H1 (cell line): ENCODE data around the gene ACTBL2. TPM values are rescaled to one million over a fixed set of nuclear protein-coding genes. Genes with fewer than 3 reads are reported as not detected.

Source experiments
- CTCF ChIA-PET: fragments of 300-600 bp; sonication (Branson Sonifier 250); formaldehyde crosslinking; loops from one replicate; lab custom pipeline; 2021; ENCODE audit not compliant: partially characterized antibody; lab: Charles Lee
- POLR2A ChIA-PET: fragments of 300-600 bp; sonication (Branson Sonifier 250); formaldehyde crosslinking; loops from one replicate; lab custom pipeline; 2021; ENCODE audit warnings: inconsistent platforms; ENCODE audit not compliant: partially characterized antibody; lab: Charles Lee
- DNase-seq, 2 experiments: peaks; one replicate each; pipeline versions ENCODE4 v3.0.0 to v3.0.0-alpha.2; 2010 to 2022; ENCODE audit warnings: low spot score in 2 of 2, low read depth in 1 of 2, mixed read lengths in 1 of 2
- FAIRE-seq: peaks from 2 replicates; lab custom pipeline; 2011; peaks lifted over from hg19 to GRCh38; lab: Jason Lieb, UNC
- H2AFZ ChIP-seq: 2 replicates; pipeline ENCODE4 v1.8.1; 2012; ENCODE audit warnings: low read length, inconsistent platforms
- H2AK5ac ChIP-seq: 2 replicates; pipeline ENCODE4 v1.6.1; 2013; ENCODE audit warnings: low read depth, low read length
- H2BK120ac ChIP-seq: replicated peaks from 2 replicates; pipeline ENCODE3; 2013; ENCODE audit warnings: low read depth, low read length, inconsistent platforms
- H2BK12ac ChIP-seq: 2 replicates; pipeline ENCODE4 v1.6.1; 2013; ENCODE audit warnings: low read depth, low read length
- H2BK15ac ChIP-seq: 2 replicates; pipeline ENCODE4 v1.6.1; 2013; ENCODE audit warnings: low read length
- H2BK20ac ChIP-seq: 2 replicates; pipeline ENCODE4 v1.6.1; 2013; ENCODE audit warnings: low read length
- H2BK5ac ChIP-seq: 2 replicates; pipeline ENCODE4 v1.6.1; 2013; ENCODE audit warnings: low read depth, low read length
- H3K14ac ChIP-seq: 2 replicates; pipeline ENCODE4 v1.6.1; 2013; ENCODE audit warnings: inconsistent platforms; ENCODE audit not compliant: insufficient read length
- H3K18ac ChIP-seq: 2 replicates; pipeline ENCODE4 v1.6.1; 2013; ENCODE audit warnings: low read length; ENCODE audit errors: extremely low read depth
- H3K23ac ChIP-seq: 2 replicates; pipeline ENCODE4 v1.6.1; 2013; ENCODE audit warnings: inconsistent platforms; ENCODE audit not compliant: insufficient read length
- H3K23me2 ChIP-seq: 2 replicates; pipeline ENCODE4 v1.6.1; 2013; ENCODE audit warnings: low read depth, low read length
- H3K27ac ChIP-seq: 2 replicates; pipeline ENCODE4 v1.6.1; 2011; ENCODE audit warnings: low read depth, low read length, inconsistent platforms
- H3K27me3 ChIP-seq, 4 experiments: replicated peaks in 1 of 4; 1 replicate in 1 of 4; 2 replicates in 3 of 4; pipeline versions ENCODE4 v1.6.1 to v1.8.1; 2011 to 2013; ENCODE audit warnings: low read length in 3 of 4, mild to moderate bottlenecking in 3 of 4, inconsistent platforms in 2 of 4, mixed read lengths in 2 of 4, moderate library complexity in 1 of 4; ENCODE audit not compliant: control insufficient read depth in 3 of 4, insufficient read depth in 3 of 4; ENCODE audit errors: extremely low read depth in 1 of 4
- H3K36me3 ChIP-seq, 4 experiments: 2 replicates each; pipeline versions ENCODE4 v1.6.1 to v1.8.1; 2011 to 2013; ENCODE audit warnings: mild to moderate bottlenecking in 4 of 4, low read length in 3 of 4, moderate library complexity in 2 of 4, control low read depth in 1 of 4, inconsistent platforms in 1 of 4; ENCODE audit not compliant: insufficient read depth in 4 of 4, control insufficient read depth in 2 of 4
- H3K4ac ChIP-seq: replicated peaks from 2 replicates; pipeline ENCODE3; 2013; ENCODE audit warnings: low read length, low read depth, mixed read lengths, inconsistent platforms; ENCODE audit not compliant: insufficient read length
- H3K4me1 ChIP-seq, 4 experiments: replicated peaks in 1 of 4; 1 replicate in 1 of 4; 2 replicates in 3 of 4; pipeline versions ENCODE4 v1.6.1 to v1.8.1; 2011 to 2013; ENCODE audit warnings: low read length in 3 of 4, inconsistent platforms in 2 of 4, mixed read lengths in 1 of 4; ENCODE audit not compliant: insufficient read depth in 4 of 4, control insufficient read depth in 3 of 4
- H3K4me2 ChIP-seq, 2 experiments: 2 replicates each; pipeline versions ENCODE4 v1.6.1 to v1.8.1; 2011 to 2013; ENCODE audit warnings: low read depth in 2 of 2, low read length in 2 of 2, control low read depth in 1 of 2, inconsistent platforms in 1 of 2, mild to moderate bottlenecking in 1 of 2; ENCODE audit not compliant: insufficient read depth in 1 of 2
- H3K4me3 ChIP-seq, 4 experiments: fragments of 200-600, 300-600 bp in 1 of 4; sonication (generic), shearing (Covaris generic), sonication (Bioruptor Twin) in 1 of 4; 2 replicates each; pipeline versions ENCODE4 v1.5.1 to v1.8.1; 2011 to 2016; ENCODE audit warnings: low read length in 4 of 4, low read depth in 3 of 4, control low read depth in 2 of 4, inconsistent platforms in 2 of 4, mild to moderate bottlenecking in 2 of 4, mixed read lengths in 1 of 4, moderate library complexity in 1 of 4; ENCODE audit not compliant: insufficient read depth in 2 of 4; ENCODE audit errors: extremely low read depth in 1 of 4
- H3K56ac ChIP-seq: replicated peaks from 2 replicates; pipeline ENCODE3; 2013; ENCODE audit warnings: low read depth, mild to moderate bottlenecking, mixed read lengths, low read length, inconsistent platforms; ENCODE audit not compliant: insufficient read length
- H3K79me1 ChIP-seq: 2 replicates; pipeline ENCODE4 v1.6.1; 2013; ENCODE audit warnings: low read depth, low read length, control low read depth
- H3K79me2 ChIP-seq, 2 experiments: 2 replicates each; pipeline versions ENCODE4 v1.6.1 to v1.8.1; 2012 to 2013; ENCODE audit warnings: low read length in 2 of 2, mild to moderate bottlenecking in 2 of 2, inconsistent platforms in 1 of 2; ENCODE audit not compliant: insufficient read depth in 2 of 2, control insufficient read depth in 1 of 2
- H3K9ac ChIP-seq, 4 experiments: replicated peaks in 1 of 4; 1 replicate in 1 of 4; 2 replicates in 3 of 4; pipeline versions ENCODE4 v1.6.1 to v1.8.1; 2011 to 2013; ENCODE audit warnings: low read depth in 3 of 4, low read length in 3 of 4, control low read depth in 2 of 4, mild to moderate bottlenecking in 2 of 4, moderate library complexity in 2 of 4, inconsistent platforms in 1 of 4; ENCODE audit errors: extremely low read depth in 1 of 4
- H3K9me3 ChIP-seq, 2 experiments: 2 replicates each; pipeline versions ENCODE4 v1.6.1 to v1.8.1; 2012 to 2013; ENCODE audit warnings: mild to moderate bottlenecking in 2 of 2, moderate library complexity in 2 of 2, control low read depth in 1 of 2, inconsistent platforms in 1 of 2, low read depth in 1 of 2, low read length in 1 of 2, mixed read lengths in 1 of 2; ENCODE audit not compliant: insufficient read depth in 2 of 2
- H4K20me1 ChIP-seq, 2 experiments: replicated peaks in 1 of 2; 2 replicates each; pipeline versions ENCODE3 to v1.8.1; 2011 to 2013; ENCODE audit warnings: inconsistent platforms in 2 of 2, low read length in 2 of 2, mild to moderate bottlenecking in 1 of 2; ENCODE audit not compliant: insufficient read depth in 2 of 2, control insufficient read depth in 1 of 2
- H4K5ac ChIP-seq: 2 replicates; pipeline ENCODE4 v1.6.1; 2013; ENCODE audit warnings: low read length, low read depth, mixed read lengths, inconsistent platforms; ENCODE audit not compliant: insufficient read length
- H4K8ac ChIP-seq: 2 replicates; pipeline ENCODE4 v1.8.0; 2013; ENCODE audit warnings: mild to moderate bottlenecking, moderate library complexity, low read length, inconsistent platforms; ENCODE audit not compliant: insufficient read depth; ENCODE audit errors: extremely low read depth
- H4K91ac ChIP-seq: replicated peaks from 2 replicates; pipeline ENCODE3; 2013; ENCODE audit warnings: low read length, mixed read lengths, inconsistent platforms; ENCODE audit not compliant: insufficient read length
- BCL11A ChIP-seq, 2 experiments: IDR thresholded peaks; one replicate each; pipeline ENCODE4 v1.6.1; 2011; ENCODE audit warnings: low read depth in 2 of 2, low read length in 2 of 2, mild to moderate bottlenecking in 2 of 2
- CBX8 ChIP-seq: fragments of 300-800, 300-1000 bp; sonication (generic); IDR thresholded peaks from 2 replicates; pipeline ENCODE4 v1.7.1; 2016; ENCODE audit warnings: low read depth, low read length, borderline replicate concordance
- CHD2 ChIP-seq: IDR thresholded peaks from 2 replicates; pipeline ENCODE4 v1.6.1; 2012; ENCODE audit warnings: low read length, improper control_type of control experiment
- E2F6 ChIP-seq: IDR thresholded peaks from 2 replicates; pipeline ENCODE4 v1.6.1; 2012; ENCODE audit warnings: inconsistent platforms
- JUN ChIP-seq: IDR thresholded peaks from 2 replicates; pipeline ENCODE4 v1.6.1; 2011; ENCODE audit warnings: low read depth, mild to moderate bottlenecking, improper control_type of control experiment, low read length
- JUND ChIP-seq: IDR thresholded peaks from 2 replicates; pipeline ENCODE4 v1.6.1; 2011; ENCODE audit warnings: mild to moderate bottlenecking, improper control_type of control experiment, low read length
- RAD21 ChIP-seq, 2 experiments: IDR thresholded peaks in 1 of 2; conservative IDR thresholded peaks in 1 of 2; 2 replicates each; pipeline ENCODE4 v1.6.1; 2011; ENCODE audit warnings: low read depth in 2 of 2, low read length in 2 of 2, improper control_type of control experiment in 1 of 2, inconsistent platforms in 1 of 2, mild to moderate bottlenecking in 1 of 2, moderate library complexity in 1 of 2
- WGBS, 2 experiments: shearing (Covaris generic) in 1 of 2; methylation state at CpG; one replicate each; pipeline versions ENCODE4 v1.1.6 to v1.1.7; 2013 to 2015; ENCODE audit warnings: low lambda C conversion rate in 2 of 2, mixed read lengths in 2 of 2, inconsistent platforms in 1 of 2, low coverage in 1 of 2, missing lambda C conversion rate in 1 of 2; ENCODE audit not compliant: insufficient replicate concordance in 2 of 2, insufficient coverage in 1 of 2, insufficient read length in 1 of 2; ENCODE audit errors: extremely low coverage in 1 of 2, missing lambda C conversion rate in 1 of 2; 5-methylcytosine and 5-hydroxymethylcytosine counted together
- polyA plus RNA-seq, 7 experiments: library from polyadenylated mRNA; depleted of rRNA in 3 of 7; stranded (reverse) in 5 of 7; unstranded in 2 of 7; fragments of >200 nt in 5 of 7; fragments of 200-250 nt in 2 of 7; gene quantifications; 1 replicate in 5 of 7; 2 replicates in 1 of 7; 4 replicates in 1 of 7; pipeline versions ENCODE4 v1.2.1 to v1.2.3, GENCODE V29; 2011 to 2013; ENCODE audit warnings: missing spikeins in 2 of 7, mixed read lengths in 2 of 7
- total RNA-seq: library from RNA; stranded (reverse); fragmentation: NEBNext Ultra II Directional; extraction: Animal tissue kit (Norgen Biotek cat#: 25700); gene quantifications from 2 replicates; pipeline ENCODE4 v1.2.1, GENCODE V29; 2021

The ACTBL2 gene
- total and polyA plus RNA-seq, 2 of the 8 experiments (the other 6 are each of a cell fraction or from before 2014, with no cell fraction given): not detected

- H3K9me3 ChIP-seq: no peaks in the 10 kb centered on the region
- DNase-seq: no peak
- no peak overlapping the region for H3K27ac ChIP-seq
- no peak overlapping the region for H4K91ac ChIP-seq
- H2AFZ ChIP-seq: no peak overlapping the region
- no peak overlapping the region for H2BK15ac ChIP-seq
- no peak overlapping the region for H3K4me2 ChIP-seq
- no peak overlapping the region for H2BK120ac ChIP-seq
- H2BK5ac ChIP-seq: no peak overlapping the region
- H3K9ac ChIP-seq: no peak overlapping the region
- H3K14ac ChIP-seq: no peak overlapping the region
- no peak overlapping the region for H3K56ac ChIP-seq
- no peaks in the 10 kb centered on the region for H3K23me2 ChIP-seq
- ChIA-PET CTCF (interaction anchor here (1.2 to 1.8 kb wide), 5 partner anchors 11 to 140 kb away, joined by 3 to 6 read pairs (median 4); no protein-coding TSS in a partner anchor), POLR2A (no interaction called here)
- no peak overlapping the region for H2BK12ac ChIP-seq
- H3K18ac ChIP-seq: no peak overlapping the region
- no peaks in the 10 kb centered on the region for H3K79me1 ChIP-seq
- H3K36me3 ChIP-seq: no peaks in the 10 kb centered on the region
- no peak overlapping the region for H2AK5ac ChIP-seq
- H3K4me3 ChIP-seq: no peak overlapping the region
- H2BK20ac ChIP-seq: no peak overlapping the region
- no peaks in the 10 kb centered on the region for H4K20me1 ChIP-seq
- no peak overlapping the region for H3K23ac ChIP-seq
- WGBS, 2 experiments: 83% methylated on average over 8 of the region's 8 CpGs; no CpG with 5 or more reads in 1 of the 2 experiments
- no peak overlapping the region for H4K5ac ChIP-seq
- no peaks in the 10 kb centered on the region for H3K4me1 ChIP-seq
- no peaks in the 10 kb centered on the region for H3K79me2 ChIP-seq
- no peaks in the 10 kb centered on the region for H3K27me3 ChIP-seq
- no peak overlapping the region for H3K4ac ChIP-seq
- no peak overlapping the region for H4K8ac ChIP-seq
- FAIRE-seq: no peak
- TF ChIP-seq JUN: no peak
- TF ChIP-seq JUND: no peak
- no peak for TF ChIP-seq E2F6
- no peak for TF ChIP-seq BCL11A (IDR thresholded peaks at IDR 0.05; ENCODE audit: low read depth in 2 of 2, low read length in 2 of 2)
- no peak for TF ChIP-seq RAD21 (IDR thresholded peaks at IDR 0.05 in 1 of 2, conservative IDR thresholded peaks at IDR 0.05 in 1 of 2; ENCODE audit: low read depth in 2 of 2, low read length in 2 of 2)
- no peak for TF ChIP-seq CHD2
- TF ChIP-seq CBX8: no peak
Measured at GRCh38 chr5:57437976-57438805, 44.4 kb downstream of the ACTBL2 start.
